Measurements from ENCODE around the gene POU4F1. TPM values are rescaled to one million over a fixed set of nuclear protein-coding genes. Genes with fewer than 3 reads are reported as not detected.
"Not testable (repeated sequence)": the region's sequence is repeated elsewhere in the genome, so short reads cannot be mapped to it uniquely, and the experiment has no call there.

POU4F1 gene
- not detected for total RNA-seq

- Histone ChIP-seq H3K27ac (no peak within 1 kb of the TSS), H3K4me3 (peak within 1 kb of the TSS; percentile 32), H3K27me3 (peaks cover 91% of the 10 kb centered on the region), H3K36me3 (no peaks in the 10 kb centered on the region), H3K9me3 (no peaks in the 10 kb centered on the region), H3K9ac (ENCODE audit: low read depth in 2 of 2, low read length in 2 of 2) (peak within 1 kb of the TSS in 1 of 2 donors; percentile 27), H3K4me1 (peaks cover 11% of the 10 kb centered on the region)
- peak; percentile 62 for DNase-seq
- TF ChIP-seq CTCF (IDR thresholded peaks at IDR 0.05): no peak
- intact Hi-C loops (cut with DNase I): no loop called here
These were observed at the start of gene POU4F1 for GRCh38 chr13:78603240-78603957. TSS of gene POU4F1 (minus strand) at chr13:78603552. CDS start at chr13:78603326, 226 bp downstream.

DNA sequence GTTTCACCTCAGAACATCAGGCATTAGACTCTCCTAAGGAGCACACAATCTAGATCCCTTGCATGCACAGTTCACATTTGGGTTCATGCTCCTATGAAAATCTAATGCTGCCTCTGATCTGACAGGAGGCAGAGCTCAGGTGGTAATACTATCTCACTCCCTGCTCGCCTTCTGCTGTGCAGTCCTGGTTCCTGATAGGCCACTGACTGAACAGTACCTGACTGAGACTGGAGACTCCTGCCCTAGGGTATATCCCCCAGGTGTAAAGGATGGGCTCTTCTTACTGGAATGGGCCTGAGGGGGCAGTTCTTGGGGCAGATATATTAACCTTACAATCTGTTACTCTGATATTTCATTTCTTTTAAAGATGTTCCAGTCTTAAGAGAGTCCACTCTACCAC lies 49.3 kb upstream of the POU4F1 start:
- TF ChIP-seq CTCF (IDR thresholded peaks at IDR 0.05): no peak
- H3K9me3 ChIP-seq: no peaks in the 10 kb centered on the region
- H3K27ac ChIP-seq: no peak overlapping the region
- H3K27me3 ChIP-seq: no peaks in the 10 kb centered on the region
- peaks cover 2% of the 10 kb centered on the region for H3K4me1 ChIP-seq
- no peaks in the 10 kb centered on the region for H3K36me3 ChIP-seq
- H3K4me3 ChIP-seq: no peak overlapping the region
- intact Hi-C loops (cut with DNase I): no loop called here
- no peak overlapping the region for H3K9ac ChIP-seq (ENCODE audit: low read depth in 2 of 2, low read length in 2 of 2)
- DNase-seq: no peak

- Histone ChIP-seq H3K9me3 (no peaks in the 10 kb centered on the region), H3K27ac (no peak overlapping the region), H3K4me1 (peaks cover 7% of the 10 kb centered on the region), H3K4me3 (no peak overlapping the region), H3K27me3 (no peaks in the 10 kb centered on the region), H3K9ac (ENCODE audit: low read depth in 2 of 2, low read length in 2 of 2) (no peak overlapping the region), H3K36me3 (no peaks in the 10 kb centered on the region)
- TF ChIP-seq CTCF (IDR thresholded peaks at IDR 0.05): no peak
- no peak for DNase-seq
- intact Hi-C loops (cut with DNase I): no loop called here
These were observed 47.3 kb upstream of the POU4F1 start for GRCh38 chr13:78650717-78651083.

DNA sequence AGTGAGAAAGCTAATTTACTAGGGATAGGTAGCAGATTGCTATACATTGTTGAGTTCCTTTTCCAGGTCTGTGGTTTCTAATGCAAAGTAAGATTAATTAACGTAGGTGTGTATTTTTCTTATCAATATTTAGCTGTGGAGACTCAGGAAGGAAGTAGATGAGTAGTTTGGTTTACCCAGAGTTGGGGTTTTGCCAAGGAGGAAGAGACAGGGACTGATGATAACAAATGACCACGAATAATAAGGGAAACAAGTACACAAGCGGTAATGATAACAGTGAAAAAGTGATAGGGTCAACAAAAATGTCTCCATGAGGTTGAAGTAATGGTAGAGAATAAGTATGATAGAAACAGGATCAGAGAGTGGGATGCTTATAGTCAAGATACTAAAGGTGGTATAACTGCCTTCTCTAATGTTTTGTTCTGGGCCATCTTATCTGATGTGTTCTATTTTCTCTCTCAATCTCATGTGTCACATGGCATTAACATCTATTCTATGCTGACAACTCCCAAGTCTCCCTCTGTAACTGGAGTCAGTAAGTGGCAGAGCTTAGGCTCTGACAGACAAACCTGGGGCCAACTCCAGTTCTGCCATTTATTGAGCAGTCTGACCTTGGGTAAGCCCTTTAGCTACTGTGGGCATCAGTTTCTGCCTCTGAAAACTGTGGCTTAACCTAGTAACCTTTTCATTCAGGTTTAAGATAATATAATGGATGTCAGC lies 46.8 kb upstream of the POU4F1 start:
- no peaks in the 10 kb centered on the region for H3K36me3 ChIP-seq
- DNase-seq: no peak
- H3K9ac ChIP-seq (ENCODE audit: low read depth in 2 of 2, low read length in 2 of 2): no peak overlapping the region
- H3K27me3 ChIP-seq: no peaks in the 10 kb centered on the region
- H3K9me3 ChIP-seq: no peaks in the 10 kb centered on the region
- intact Hi-C loops (cut with DNase I): no loop called here
- H3K4me3 ChIP-seq: no peak overlapping the region
- peaks cover 7% of the 10 kb centered on the region for H3K4me1 ChIP-seq
- no peak for TF ChIP-seq CTCF (IDR thresholded peaks at IDR 0.05)
- no peak overlapping the region for H3K27ac ChIP-seq

- DNase-seq; H3K36me3 ChIP-seq; H3K9ac ChIP-seq (ENCODE audit: low read depth in 2 of 2, low read length in 2 of 2); intact Hi-C loops (cut with DNase I); H3K27me3 ChIP-seq; H3K4me1 ChIP-seq; H3K4me3 ChIP-seq; H3K9me3 ChIP-seq; H3K27ac ChIP-seq: not testable (repeated sequence)
These were observed 43.8 kb upstream of the POU4F1 start for GRCh38 chr13:78647109-78647678.

DNA sequence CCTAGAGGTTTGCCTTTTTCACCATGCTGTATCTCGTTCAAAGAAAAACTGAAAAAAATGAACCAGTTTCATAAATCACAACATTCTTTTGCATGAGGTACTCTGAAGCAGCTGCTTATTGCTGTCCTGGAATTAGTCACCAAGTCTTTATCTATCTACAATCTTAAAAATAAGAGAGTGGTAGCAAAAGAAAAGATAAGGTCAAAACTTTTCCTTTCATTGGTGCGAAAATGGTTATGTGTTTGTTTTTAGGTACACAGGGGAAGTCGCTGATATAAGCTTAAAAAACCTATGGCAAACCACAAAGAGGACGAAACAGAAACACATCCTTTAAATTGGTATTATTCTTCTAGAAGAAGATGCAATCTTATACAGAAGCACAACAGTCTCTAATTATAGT lies 34.9 kb upstream of the POU4F1 start:
- Histone ChIP-seq H3K9me3 (no peaks in the 10 kb centered on the region), H3K4me3 (no peak overlapping the region), H3K27ac (no peak overlapping the region), H3K9ac (ENCODE audit: low read depth in 2 of 2, low read length in 2 of 2) (no peak overlapping the region), H3K36me3 (no peaks in the 10 kb centered on the region), H3K4me1 (no peaks in the 10 kb centered on the region), H3K27me3 (no peaks in the 10 kb centered on the region)
- no peak for TF ChIP-seq CTCF (IDR thresholded peaks at IDR 0.05)
- intact Hi-C loops (cut with DNase I): no loop called here
- DNase-seq: no peak
